Gastrocnemius medialis (tissue), 4 donors: ENCODE results near the gene IGFBP4.

Source experiments
- POLR2A ChIP-seq, 2 donors: fragments of 450-650 bp; IDR thresholded peaks; one replicate each; pipeline ENCODE4 v1.6.1; 2017; ENCODE audit warnings: antibody characterized with exemption in 2 of 2, mild to moderate bottlenecking in 2 of 2, moderate library complexity in 2 of 2
- TF ChIP-seq, protein P1 (sequence below), 5 experiments: fragments of 450-650 bp in 3 of 5; fragments of 200-600 bp in 2 of 5; sonication (generic) in 2 of 5; IDR thresholded peaks in 4 of 5; conservative IDR thresholded peaks in 1 of 5; 1 replicate in 4 of 5; 2 replicates in 1 of 5; pipeline ENCODE4 v1.5.1; 2016 to 2019; ENCODE audit warnings: antibody characterized with exemption in 5 of 5, mild to moderate bottlenecking in 3 of 5, moderate library complexity in 3 of 5

DNA sequence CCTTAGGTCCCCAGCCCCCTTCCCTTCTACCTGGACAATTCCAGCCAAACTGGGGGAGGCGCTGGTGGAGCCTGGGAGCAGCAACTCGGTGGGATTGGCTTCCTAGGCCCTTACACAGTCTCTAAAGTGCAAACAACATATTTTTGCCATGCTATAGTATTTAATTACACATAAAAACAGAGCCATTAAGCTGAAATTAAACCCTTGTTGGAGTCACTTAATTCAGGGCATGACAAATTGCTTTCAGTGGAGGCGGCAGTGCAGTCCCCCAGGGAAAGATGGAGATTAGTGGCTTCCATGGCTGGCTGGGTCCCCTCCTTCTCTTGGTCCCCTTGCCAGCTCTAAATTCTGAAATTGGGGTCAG is 17.3 kb downstream of the IGFBP4 start:
- TF ChIP-seq, protein P1, sequence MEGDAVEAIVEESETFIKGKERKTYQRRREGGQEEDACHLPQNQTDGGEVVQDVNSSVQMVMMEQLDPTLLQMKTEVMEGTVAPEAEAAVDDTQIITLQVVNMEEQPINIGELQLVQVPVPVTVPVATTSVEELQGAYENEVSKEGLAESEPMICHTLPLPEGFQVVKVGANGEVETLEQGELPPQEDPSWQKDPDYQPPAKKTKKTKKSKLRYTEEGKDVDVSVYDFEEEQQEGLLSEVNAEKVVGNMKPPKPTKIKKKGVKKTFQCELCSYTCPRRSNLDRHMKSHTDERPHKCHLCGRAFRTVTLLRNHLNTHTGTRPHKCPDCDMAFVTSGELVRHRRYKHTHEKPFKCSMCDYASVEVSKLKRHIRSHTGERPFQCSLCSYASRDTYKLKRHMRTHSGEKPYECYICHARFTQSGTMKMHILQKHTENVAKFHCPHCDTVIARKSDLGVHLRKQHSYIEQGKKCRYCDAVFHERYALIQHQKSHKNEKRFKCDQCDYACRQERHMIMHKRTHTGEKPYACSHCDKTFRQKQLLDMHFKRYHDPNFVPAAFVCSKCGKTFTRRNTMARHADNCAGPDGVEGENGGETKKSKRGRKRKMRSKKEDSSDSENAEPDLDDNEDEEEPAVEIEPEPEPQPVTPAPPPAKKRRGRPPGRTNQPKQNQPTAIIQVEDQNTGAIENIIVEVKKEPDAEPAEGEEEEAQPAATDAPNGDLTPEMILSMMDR (IDR thresholded peaks at IDR 0.05 in 4 of 5, conservative IDR thresholded peaks at IDR 0.05 in 1 of 5): no peak
- no peak for TF ChIP-seq POLR2A (IDR thresholded peaks at IDR 0.05)
